Measurements from ENCODE around the gene ADA. TPM values are rescaled to one million over a fixed set of nuclear protein-coding genes. Genes with fewer than 3 reads are reported as not detected.

Gene ADA
- total and polyA plus RNA-seq, 2 of the 13 experiments (the other 11 are each of a cell fraction or from before 2014, with no cell fraction given) = 2.5 to 11.3 TPM

DNA sequence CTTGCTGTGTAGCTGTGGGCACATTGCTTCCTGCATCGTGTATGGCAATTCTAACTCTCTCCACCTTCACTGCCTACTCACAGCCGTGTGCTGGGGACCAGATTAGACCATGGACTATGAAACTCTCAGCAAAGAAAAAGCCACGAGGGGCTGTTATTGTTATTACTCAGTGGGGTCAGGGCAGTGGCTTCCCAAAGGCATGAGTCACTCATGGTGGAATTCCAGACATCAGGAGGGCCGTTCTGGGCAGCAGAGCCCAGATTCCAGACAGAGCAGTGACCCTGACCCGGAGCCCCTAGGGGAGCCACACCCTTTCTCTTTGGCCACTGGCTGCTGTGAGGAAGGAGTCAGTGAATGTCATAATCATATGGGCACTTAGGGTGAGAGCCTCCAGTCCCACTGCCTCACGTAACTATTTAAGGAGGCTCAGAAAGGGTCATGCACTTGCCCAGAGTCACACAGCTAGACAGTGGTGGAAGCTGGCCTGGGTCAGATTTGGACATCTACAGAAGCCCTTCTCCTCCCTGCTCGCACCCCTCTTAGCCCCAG is 41.5 kb upstream of the ADA start (continued):
- TF ChIP-seq SMAD1 (CRISPR knock-in tag; IDR thresholded peaks at IDR 0.05; ENCODE audit: borderline replicate concordance, low read depth) = no peak
- no peak for TF ChIP-seq ESRRA (CRISPR knock-in tag; IDR thresholded peaks at IDR 0.05; ENCODE audit: low read depth)
- TF ChIP-seq NFIC (IDR thresholded peaks at IDR 0.05; ENCODE audit: low read length) = no peak
- no peak for TF ChIP-seq ZNF816 (CRISPR knock-in tag; IDR thresholded peaks at IDR 0.05; ENCODE audit: borderline replicate concordance)
- no peak for TF ChIP-seq HNRNPH1 (optimal IDR thresholded peaks at IDR 0.05; ENCODE audit: low read depth, low read length)
- TF ChIP-seq ZNF101 (CRISPR knock-in tag; IDR thresholded peaks at IDR 0.05; ENCODE audit: borderline replicate concordance, low read depth) = no peak
- no peak for TF ChIP-seq CBX1 (IDR thresholded peaks at IDR 0.05; ENCODE audit: low read depth)
- no peak for TF ChIP-seq NFATC3 (CRISPR knock-in tag; IDR thresholded peaks at IDR 0.05)
- no peak for TF ChIP-seq ZNF432 (CRISPR knock-in tag; IDR thresholded peaks at IDR 0.05; ENCODE audit: borderline replicate concordance)
- TF ChIP-seq ZC3H4 (CRISPR knock-in tag; IDR thresholded peaks at IDR 0.05; ENCODE audit: borderline replicate concordance) = no peak
- no peak for TF ChIP-seq RBFOX2 (IDR thresholded peaks at IDR 0.05; ENCODE audit: low read depth, low read length)
- TF ChIP-seq, protein P1, sequence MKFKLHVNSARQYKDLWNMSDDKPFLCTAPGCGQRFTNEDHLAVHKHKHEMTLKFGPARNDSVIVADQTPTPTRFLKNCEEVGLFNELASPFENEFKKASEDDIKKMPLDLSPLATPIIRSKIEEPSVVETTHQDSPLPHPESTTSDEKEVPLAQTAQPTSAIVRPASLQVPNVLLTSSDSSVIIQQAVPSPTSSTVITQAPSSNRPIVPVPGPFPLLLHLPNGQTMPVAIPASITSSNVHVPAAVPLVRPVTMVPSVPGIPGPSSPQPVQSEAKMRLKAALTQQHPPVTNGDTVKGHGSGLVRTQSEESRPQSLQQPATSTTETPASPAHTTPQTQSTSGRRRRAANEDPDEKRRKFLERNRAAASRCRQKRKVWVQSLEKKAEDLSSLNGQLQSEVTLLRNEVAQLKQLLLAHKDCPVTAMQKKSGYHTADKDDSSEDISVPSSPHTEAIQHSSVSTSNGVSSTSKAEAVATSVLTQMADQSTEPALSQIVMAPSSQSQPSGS (CRISPR knock-in tag; IDR thresholded peaks at IDR 0.05) = no peak
- no peak for TF ChIP-seq GTF3A (CRISPR knock-in tag; conservative IDR thresholded peaks at IDR 0.05)
- peak; percentile 89 for TF ChIP-seq SAP130 (CRISPR knock-in tag; IDR thresholded peaks at IDR 0.05; ENCODE audit: low read depth)
- TF ChIP-seq STAG1 (CRISPR knock-in tag; IDR thresholded peaks at IDR 0.05) = no peak
- no peak for TF ChIP-seq ZNF431 (CRISPR knock-in tag; IDR thresholded peaks at IDR 0.05; ENCODE audit: borderline replicate concordance, low read depth)
- peak; percentile 71 for TF ChIP-seq FOXK1 (CRISPR knock-in tag; IDR thresholded peaks at IDR 0.05; ENCODE audit: borderline replicate concordance, low read depth)
- peak; percentile 83 for TF ChIP-seq HNF1B (CRISPR knock-in tag; IDR thresholded peaks at IDR 0.05)
- TF ChIP-seq CENPBD1 (CRISPR knock-in tag; IDR thresholded peaks at IDR 0.05; ENCODE audit: borderline replicate concordance, low read depth) = no peak
- TF ChIP-seq, protein P2, sequence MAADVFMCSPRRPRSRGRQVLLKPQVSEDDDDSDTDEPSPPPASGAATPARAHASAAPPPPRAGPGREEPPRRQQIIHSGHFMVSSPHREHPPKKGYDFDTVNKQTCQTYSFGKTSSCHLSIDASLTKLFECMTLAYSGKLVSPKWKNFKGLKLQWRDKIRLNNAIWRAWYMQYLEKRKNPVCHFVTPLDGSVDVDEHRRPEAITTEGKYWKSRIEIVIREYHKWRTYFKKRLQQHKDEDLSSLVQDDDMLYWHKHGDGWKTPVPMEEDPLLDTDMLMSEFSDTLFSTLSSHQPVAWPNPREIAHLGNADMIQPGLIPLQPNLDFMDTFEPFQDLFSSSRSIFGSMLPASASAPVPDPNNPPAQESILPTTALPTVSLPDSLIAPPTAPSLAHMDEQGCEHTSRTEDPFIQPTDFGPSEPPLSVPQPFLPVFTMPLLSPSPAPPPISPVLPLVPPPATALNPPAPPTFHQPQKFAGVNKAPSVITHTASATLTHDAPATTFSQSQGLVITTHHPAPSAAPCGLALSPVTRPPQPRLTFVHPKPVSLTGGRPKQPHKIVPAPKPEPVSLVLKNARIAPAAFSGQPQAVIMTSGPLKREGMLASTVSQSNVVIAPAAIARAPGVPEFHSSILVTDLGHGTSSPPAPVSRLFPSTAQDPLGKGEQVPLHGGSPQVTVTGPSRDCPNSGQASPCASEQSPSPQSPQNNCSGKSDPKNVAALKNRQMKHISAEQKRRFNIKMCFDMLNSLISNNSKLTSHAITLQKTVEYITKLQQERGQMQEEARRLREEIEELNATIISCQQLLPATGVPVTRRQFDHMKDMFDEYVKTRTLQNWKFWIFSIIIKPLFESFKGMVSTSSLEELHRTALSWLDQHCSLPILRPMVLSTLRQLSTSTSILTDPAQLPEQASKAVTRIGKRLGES (CRISPR knock-in tag; IDR thresholded peaks at IDR 0.05; ENCODE audit: borderline replicate concordance) = no peak
- no peak for TF ChIP-seq SIN3B (IDR thresholded peaks at IDR 0.05; ENCODE audit: low read length)
- no peak for TF ChIP-seq MAF1 (CRISPR knock-in tag; IDR thresholded peaks at IDR 0.05; ENCODE audit: borderline replicate concordance)
- TF ChIP-seq MXD3 (CRISPR knock-in tag; IDR thresholded peaks at IDR 0.05) = peak; percentile 49; the same call in 1 of the 2 replicates
- peak; percentile 89 for TF ChIP-seq HMG20A (CRISPR knock-in tag; IDR thresholded peaks at IDR 0.05; ENCODE audit: borderline replicate concordance)

All from HepG2 (cell line).